22Rv1 (cell line): ENCODE data around the gene CDK15.

Source experiments
- CTCF ChIP-seq: fragments of 450-650 bp; IDR thresholded peaks from 2 replicates; pipeline ENCODE4 v1.5.1; 2017; ENCODE audit warnings: mild to moderate bottlenecking
- ZFX ChIP-seq: fragments of 450-650 bp; IDR thresholded peaks from 2 replicates; pipeline ENCODE4 v1.6.1; 2017; ENCODE audit warnings: antibody characterized with exemption, borderline replicate concordance

DNA sequence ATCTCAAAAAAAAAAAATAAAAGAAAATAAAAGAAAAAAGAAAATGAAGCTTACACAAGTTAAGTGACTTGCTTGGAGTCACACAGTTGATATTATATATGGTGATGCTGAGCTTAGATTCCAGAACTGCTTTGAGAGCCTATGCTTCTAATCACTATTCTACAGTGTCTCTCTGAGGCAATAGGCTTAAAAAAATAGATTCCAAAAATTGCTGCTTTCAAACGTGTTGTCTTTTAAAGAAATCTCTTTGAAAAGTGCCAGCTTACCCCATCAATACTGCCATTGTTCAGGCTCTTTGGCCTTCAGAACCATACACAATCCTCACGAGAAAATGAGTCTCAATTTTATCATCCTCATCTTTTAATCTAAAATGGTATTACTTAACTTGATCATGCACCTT is 102.6 kb downstream of the CDK15 start:
- TF ChIP-seq CTCF (no peak), ZFX (no peak)
